ENCODE data around the gene CACNA1H. TPM values are rescaled to one million over a fixed set of nuclear protein-coding genes. Genes with fewer than 3 reads are reported as not detected.

The CACNA1H gene
- total RNA-seq, 4 donors from 2014 or later: 1.8 to 13.6 (median 10.2) TPM

DNA sequence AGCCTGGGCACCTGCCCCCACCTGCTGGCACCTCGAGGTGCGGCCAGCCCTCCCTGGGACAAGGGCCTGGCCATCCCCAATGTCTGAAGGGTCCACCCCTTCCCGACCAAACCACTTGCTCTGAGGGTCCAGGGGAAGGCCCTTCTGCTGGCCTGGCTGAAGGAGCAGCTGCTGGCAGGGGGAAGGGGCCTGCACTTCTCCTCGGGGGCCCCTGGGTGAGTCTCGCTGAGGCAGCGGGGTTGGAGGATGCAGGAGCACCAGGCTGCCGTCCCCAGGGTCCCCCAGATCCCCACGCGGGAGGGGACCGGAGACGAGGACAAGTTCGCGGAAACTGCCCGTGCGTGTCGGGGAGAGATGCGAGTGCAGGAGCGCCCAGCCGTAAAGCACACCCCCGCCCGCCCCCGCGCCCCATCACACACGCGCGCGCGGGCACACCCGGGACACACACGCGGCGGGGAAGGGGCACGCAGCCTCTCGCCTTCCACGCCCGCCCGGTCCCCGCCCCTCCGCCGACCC is 725 bp upstream of the CACNA1H start:
- no peak for TF ChIP-seq CTCF (IDR thresholded peaks at IDR 0.05)
- ATAC-seq (ENCODE audit: low FRiP score): no peak
- no peak for DNase-seq (ENCODE audit: low spot score)

- no peak for TF ChIP-seq CTCF (IDR thresholded peaks at IDR 0.05)
- DNase-seq (ENCODE audit: low spot score) (no peak), ATAC-seq (ENCODE audit: low FRiP score) (no peak)
Observed at GRCh38 chr16:1153480-1154160, 714 bp downstream of the CACNA1H start.

- DNase-seq (ENCODE audit: low spot score): no peak
- ATAC-seq (ENCODE audit: low FRiP score): no peak
Observed at GRCh38 chr16:1154291-1154886, 1.5 kb downstream of the CACNA1H start.

GRCh38 chr16:1154887-1155331 is 2.0 kb downstream of the CACNA1H start:
- no peak for DNase-seq (ENCODE audit: low spot score)
- TF ChIP-seq CTCF (IDR thresholded peaks at IDR 0.05): no peak
- no peak for ATAC-seq (ENCODE audit: low FRiP score)

More at GRCh38 chr16:1154291-1154886, 1.5 kb downstream of the CACNA1H start:
- TF ChIP-seq CTCF (IDR thresholded peaks at IDR 0.05): no peak

DNA sequence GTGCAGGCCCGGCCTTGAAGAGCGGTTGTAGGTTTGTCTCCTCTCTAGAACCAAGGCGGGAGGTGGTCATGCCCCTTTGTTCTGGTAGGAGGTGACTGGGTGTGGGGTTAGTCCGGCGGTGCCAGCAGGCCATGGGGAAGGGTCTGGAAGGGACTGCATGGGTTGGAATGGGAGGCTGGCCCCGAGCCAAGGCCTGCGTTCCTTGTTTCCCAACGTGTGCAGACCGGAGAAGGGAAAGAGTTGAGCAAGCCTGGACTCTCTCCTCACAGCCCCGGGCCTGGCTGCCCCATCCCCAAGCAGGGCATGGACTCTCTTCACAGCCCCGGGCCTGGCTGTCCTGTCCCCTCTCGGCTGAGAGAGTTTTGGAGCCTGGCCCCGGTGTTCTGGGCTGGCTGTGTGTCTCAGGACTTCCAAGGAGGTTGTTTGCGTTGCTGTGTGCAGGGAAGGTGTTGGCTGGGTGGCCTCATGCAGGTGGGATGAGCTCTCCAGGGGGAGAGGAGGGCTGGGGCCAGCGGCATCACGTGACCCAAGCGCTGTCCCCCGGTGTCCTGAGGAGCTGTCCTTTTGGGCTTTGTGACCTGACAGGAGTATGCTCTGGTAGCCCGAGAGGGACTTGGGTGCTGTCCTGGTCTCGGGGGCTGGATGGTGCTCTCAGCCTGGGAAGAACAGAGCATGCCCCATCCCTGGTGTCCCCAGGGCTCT is 2.6 kb downstream of the CACNA1H start:
- no peak for ATAC-seq (ENCODE audit: low FRiP score)
- no peak for DNase-seq (ENCODE audit: low spot score)
- TF ChIP-seq CTCF (IDR thresholded peaks at IDR 0.05): no peak

DNA sequence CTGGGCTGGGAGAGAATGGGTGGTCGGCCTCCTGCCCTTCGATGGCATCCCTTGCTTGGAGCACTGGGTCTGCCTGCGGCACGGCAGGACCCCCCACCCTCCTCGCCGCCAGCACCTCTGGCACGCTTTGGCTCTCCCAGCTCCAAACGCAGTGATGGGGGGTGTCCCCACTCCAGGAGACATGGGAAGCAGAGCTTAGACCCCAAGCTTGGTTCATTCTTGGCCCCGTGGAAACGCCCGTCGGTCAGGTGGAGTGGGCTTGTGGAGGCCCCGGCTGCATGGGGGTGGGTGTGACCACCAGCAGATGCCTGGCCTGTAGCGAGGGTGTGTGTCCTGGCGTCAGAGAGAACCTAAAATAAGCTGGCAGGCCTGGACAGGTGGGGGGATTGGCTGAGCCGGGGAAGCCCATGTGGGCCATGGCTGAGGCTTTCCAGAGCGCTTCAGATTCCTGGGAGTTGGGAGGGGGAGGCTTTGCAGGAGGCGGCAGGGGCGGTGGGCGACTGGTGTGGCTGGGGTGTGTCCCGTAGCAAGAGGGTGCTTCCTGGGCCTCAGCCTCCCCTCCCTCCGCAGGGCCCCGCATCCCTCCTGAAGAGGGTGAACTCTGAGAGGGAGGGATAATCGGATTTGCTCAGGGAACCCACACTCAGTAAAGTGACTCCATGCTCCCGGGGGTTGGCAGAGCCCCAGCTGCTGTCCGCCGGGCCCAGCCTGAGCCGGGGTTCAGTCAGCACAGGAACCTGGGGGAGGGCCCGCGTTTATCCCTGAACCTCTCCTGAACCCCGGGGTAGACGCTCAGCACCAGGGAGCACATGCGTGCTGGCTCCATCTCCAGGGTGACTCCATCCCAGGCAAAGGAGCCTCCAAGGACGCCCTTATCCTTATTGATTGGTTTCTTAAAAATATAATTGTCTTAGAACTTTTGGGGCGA is 3.4 kb downstream of the CACNA1H start:
- no peak for DNase-seq (ENCODE audit: low spot score)
- TF ChIP-seq CTCF (IDR thresholded peaks at IDR 0.05): no peak
- ATAC-seq (ENCODE audit: low FRiP score): no peak
